Esophagus squamous epithelium (tissue), 4 donors: ENCODE data around the gene HSPBP1.

Experiments used
- POLR2A ChIP-seq, 4 donors: fragments of 450-650 bp; IDR thresholded peaks; one replicate each; pipeline ENCODE4 v1.6.1; 2017; ENCODE audit warnings: antibody characterized with exemption in 4 of 4, mild to moderate bottlenecking in 4 of 4, moderate library complexity in 3 of 4
- TF ChIP-seq, protein P1 (sequence below), 6 experiments: fragments of 450-650 bp in 4 of 6; fragments of 200-600 bp in 2 of 6; sonication (generic) in 2 of 6; IDR thresholded peaks; one replicate each; pipeline ENCODE4 v1.5.1; 2016 to 2019; ENCODE audit warnings: antibody characterized with exemption in 6 of 6, mild to moderate bottlenecking in 4 of 6, moderate library complexity in 4 of 6

DNA sequence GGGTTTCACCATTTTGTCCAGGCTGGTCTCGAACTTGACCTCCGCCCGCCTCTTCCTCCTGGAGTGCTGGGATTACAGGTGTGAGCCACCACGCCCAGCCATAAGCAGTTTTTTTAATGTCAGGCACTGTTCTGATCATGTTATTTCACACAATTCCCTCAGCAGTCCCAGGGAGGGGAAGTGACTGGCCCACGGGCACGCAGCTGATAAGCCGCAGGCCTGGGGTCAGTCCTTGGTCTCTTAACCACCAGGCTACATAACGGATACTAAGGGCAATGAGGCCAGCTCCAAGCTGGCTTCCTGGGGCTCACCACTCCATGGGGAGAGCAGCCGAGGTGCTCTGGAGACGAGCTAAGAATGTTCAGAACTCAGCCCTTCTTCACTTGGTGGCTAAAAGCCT, 17.4 kb upstream of the HSPBP1 start:
- TF ChIP-seq, protein P1, sequence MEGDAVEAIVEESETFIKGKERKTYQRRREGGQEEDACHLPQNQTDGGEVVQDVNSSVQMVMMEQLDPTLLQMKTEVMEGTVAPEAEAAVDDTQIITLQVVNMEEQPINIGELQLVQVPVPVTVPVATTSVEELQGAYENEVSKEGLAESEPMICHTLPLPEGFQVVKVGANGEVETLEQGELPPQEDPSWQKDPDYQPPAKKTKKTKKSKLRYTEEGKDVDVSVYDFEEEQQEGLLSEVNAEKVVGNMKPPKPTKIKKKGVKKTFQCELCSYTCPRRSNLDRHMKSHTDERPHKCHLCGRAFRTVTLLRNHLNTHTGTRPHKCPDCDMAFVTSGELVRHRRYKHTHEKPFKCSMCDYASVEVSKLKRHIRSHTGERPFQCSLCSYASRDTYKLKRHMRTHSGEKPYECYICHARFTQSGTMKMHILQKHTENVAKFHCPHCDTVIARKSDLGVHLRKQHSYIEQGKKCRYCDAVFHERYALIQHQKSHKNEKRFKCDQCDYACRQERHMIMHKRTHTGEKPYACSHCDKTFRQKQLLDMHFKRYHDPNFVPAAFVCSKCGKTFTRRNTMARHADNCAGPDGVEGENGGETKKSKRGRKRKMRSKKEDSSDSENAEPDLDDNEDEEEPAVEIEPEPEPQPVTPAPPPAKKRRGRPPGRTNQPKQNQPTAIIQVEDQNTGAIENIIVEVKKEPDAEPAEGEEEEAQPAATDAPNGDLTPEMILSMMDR (IDR thresholded peaks at IDR 0.05) = no peak
- no peak for TF ChIP-seq POLR2A (IDR thresholded peaks at IDR 0.05)
